ENCODE data around the gene ZNF546. TPM values are rescaled to one million over a fixed set of nuclear protein-coding genes. Genes with fewer than 3 reads are reported as not detected.
"Not testable (repeated sequence)": the region's sequence is repeated elsewhere in the genome, so short reads cannot be mapped to it uniquely, and the experiment has no call there.

Gene ZNF546
- total RNA-seq, 2 donors from 2014 or later: 5.8 to 8.5 TPM

DNA sequence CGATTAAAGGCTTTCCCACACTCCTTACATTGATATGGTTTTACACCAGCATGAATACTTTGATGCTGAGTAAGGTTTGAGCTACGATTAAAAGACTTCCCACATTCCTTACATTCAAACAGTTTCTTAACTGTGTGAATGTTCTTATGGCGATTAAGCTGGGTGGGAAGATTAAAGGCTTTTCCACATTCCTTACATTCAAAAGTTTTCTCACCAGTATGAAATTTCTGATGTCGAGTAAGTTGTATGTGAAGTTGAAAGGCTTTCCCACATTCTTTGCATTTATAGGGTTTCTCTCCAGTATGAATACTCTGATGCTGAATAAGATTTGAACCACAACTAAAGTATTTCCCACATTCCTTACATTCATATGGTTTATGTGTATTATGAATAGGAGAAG lies 39.1 kb downstream of the ZNF546 start:
- DNase-seq (ENCODE audit: low spot score) (no peak), ATAC-seq (ENCODE audit: insufficient number of reproducible peaks, low FRiP score, low read depth) (no peak)
- no peaks in the 10 kb centered on the region for H3K36me3 ChIP-seq
- H3K4me3 ChIP-seq: no peak overlapping the region
- TF ChIP-seq, protein P1, sequence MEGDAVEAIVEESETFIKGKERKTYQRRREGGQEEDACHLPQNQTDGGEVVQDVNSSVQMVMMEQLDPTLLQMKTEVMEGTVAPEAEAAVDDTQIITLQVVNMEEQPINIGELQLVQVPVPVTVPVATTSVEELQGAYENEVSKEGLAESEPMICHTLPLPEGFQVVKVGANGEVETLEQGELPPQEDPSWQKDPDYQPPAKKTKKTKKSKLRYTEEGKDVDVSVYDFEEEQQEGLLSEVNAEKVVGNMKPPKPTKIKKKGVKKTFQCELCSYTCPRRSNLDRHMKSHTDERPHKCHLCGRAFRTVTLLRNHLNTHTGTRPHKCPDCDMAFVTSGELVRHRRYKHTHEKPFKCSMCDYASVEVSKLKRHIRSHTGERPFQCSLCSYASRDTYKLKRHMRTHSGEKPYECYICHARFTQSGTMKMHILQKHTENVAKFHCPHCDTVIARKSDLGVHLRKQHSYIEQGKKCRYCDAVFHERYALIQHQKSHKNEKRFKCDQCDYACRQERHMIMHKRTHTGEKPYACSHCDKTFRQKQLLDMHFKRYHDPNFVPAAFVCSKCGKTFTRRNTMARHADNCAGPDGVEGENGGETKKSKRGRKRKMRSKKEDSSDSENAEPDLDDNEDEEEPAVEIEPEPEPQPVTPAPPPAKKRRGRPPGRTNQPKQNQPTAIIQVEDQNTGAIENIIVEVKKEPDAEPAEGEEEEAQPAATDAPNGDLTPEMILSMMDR (IDR thresholded peaks at IDR 0.05): no peak
- no peaks in the 10 kb centered on the region for H3K4me1 ChIP-seq (ENCODE audit: control insufficient read depth in 1 of 2, low read depth in 2 of 2)
- no peak overlapping the region for H3K27ac ChIP-seq
- no peaks in the 10 kb centered on the region for H3K27me3 ChIP-seq (replicated peaks; ENCODE audit: insufficient read depth)
- peaks cover 72% of the 10 kb centered on the region for H3K9me3 ChIP-seq

DNA sequence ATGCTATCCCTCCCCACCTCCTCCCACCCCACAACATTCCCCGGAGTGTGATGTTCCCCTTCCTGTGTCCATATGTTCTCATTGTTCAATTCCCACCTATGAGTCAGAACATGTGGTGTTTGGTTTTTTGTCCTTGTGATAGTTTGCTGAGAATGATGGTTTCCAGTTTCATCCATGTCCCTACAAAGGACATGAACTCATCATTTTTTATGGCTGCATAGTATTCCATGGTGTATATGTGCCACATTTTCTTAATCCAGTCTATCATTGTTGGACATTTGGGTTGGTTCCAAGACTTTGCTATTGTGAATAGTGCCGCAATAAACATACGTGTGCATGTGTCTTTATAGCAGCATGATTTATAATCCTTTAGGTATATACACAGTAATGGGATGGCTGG lies 41.2 kb downstream of the ZNF546 start:
- DNase-seq (ENCODE audit: low spot score): not testable (repeated sequence)
- H3K9me3 ChIP-seq: peaks cover 52% of the 10 kb centered on the region

DNA sequence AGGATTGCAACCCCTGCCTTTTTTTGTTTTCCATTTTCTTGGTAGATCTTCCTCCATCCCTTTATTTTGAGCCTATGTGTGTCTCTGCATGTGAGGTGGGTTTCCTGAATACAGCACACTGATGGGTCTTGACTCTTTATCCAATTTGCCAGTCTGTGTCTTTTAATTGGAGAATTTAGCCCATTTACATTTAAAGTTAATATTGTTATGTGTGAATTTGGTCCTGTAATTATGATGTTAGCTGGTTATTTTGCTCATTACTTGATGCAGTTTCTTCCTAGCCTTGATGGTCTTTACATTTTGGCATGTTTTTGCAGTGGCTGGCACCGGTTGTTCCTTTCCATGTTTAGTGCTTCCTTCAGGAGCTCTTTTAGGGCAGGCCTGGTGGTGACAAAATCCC lies 44.9 kb downstream of the ZNF546 start:
- H3K4me1 ChIP-seq (ENCODE audit: control insufficient read depth in 1 of 2, low read depth in 2 of 2); H3K4me3 ChIP-seq; H3K27me3 ChIP-seq (replicated peaks; ENCODE audit: insufficient read depth); DNase-seq (ENCODE audit: low spot score); H3K27ac ChIP-seq; ATAC-seq (ENCODE audit: insufficient number of reproducible peaks, low FRiP score, low read depth): not testable (repeated sequence)
- H3K36me3 ChIP-seq: peaks cover 31% of the 10 kb centered on the region
- peaks cover 43% of the 10 kb centered on the region for H3K9me3 ChIP-seq

More for the DNA sequence above, 41.2 kb downstream of the ZNF546 start:
- H3K27me3 ChIP-seq (replicated peaks; ENCODE audit: insufficient read depth); ATAC-seq (ENCODE audit: insufficient number of reproducible peaks, low FRiP score, low read depth); H3K36me3 ChIP-seq; H3K4me1 ChIP-seq (ENCODE audit: control insufficient read depth in 1 of 2, low read depth in 2 of 2); H3K4me3 ChIP-seq; H3K27ac ChIP-seq: not testable (repeated sequence)

DNA sequence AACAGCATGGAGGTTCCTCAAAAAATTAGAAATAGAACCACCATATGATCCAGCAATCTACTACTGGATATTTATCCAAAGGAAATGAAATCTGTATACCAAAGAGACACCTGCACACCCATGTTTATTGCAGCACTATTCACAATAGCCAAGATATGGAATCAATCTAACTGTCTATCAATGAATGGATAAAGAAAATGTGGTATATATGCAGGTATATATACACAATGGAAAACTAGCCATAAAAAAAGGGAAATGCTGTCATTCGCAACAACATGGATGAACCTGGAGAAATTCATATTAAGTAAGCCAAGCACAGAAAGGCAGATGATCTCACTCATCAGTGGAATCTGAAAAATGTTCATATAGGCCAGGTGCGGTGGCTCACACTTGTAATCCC lies 56.6 kb downstream of the ZNF546 start:
- no peak overlapping the region for H3K4me3 ChIP-seq

DNA sequence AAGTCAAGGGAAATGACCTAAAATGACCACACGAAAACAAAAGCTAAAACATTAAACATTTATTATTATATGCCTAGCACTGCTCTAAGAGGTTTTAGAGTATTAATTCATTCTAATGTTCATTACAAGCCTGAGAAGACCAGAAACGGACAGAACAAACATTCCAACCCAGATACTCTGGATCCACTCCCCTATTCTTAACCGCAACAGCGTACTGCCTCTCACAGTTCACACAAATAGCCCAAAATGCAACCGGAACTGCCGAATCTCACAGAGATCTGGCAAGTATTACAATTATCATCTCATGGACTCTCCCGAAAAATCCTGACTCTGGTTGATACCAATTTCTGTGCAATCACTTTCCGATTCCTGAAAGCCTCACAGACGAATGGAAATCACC lies 57.8 kb downstream of the ZNF546 start:
- H3K4me1 ChIP-seq (ENCODE audit: control insufficient read depth in 1 of 2, low read depth in 2 of 2): peaks cover 4 to 21% of the 10 kb centered on the region in 2 donors
- no peak for ATAC-seq (ENCODE audit: insufficient number of reproducible peaks, low FRiP score, low read depth)
- no peak overlapping the region for H3K27ac ChIP-seq
- peaks cover 11% of the 10 kb centered on the region for H3K9me3 ChIP-seq
- H3K36me3 ChIP-seq: peaks cover 3% of the 10 kb centered on the region
- DNase-seq (ENCODE audit: low spot score): no peak
- TF ChIP-seq, protein P1 (IDR thresholded peaks at IDR 0.05): no peak
- H3K4me3 ChIP-seq: peak overlapping the region; percentile 75
- no peaks in the 10 kb centered on the region for H3K27me3 ChIP-seq (replicated peaks; ENCODE audit: insufficient read depth)

More for the DNA sequence above, 56.6 kb downstream of the ZNF546 start:
- peaks cover 4 to 21% of the 10 kb centered on the region in 2 donors for H3K4me1 ChIP-seq (ENCODE audit: control insufficient read depth in 1 of 2, low read depth in 2 of 2)
- DNase-seq (ENCODE audit: low spot score) (no peak), ATAC-seq (ENCODE audit: insufficient number of reproducible peaks, low FRiP score, low read depth) (no peak)
- peaks cover 14% of the 10 kb centered on the region for H3K36me3 ChIP-seq
- H3K27ac ChIP-seq: no peak overlapping the region
- H3K9me3 ChIP-seq: peaks cover 9% of the 10 kb centered on the region
- H3K27me3 ChIP-seq (replicated peaks; ENCODE audit: insufficient read depth): no peaks in the 10 kb centered on the region
- TF ChIP-seq, protein P1 (IDR thresholded peaks at IDR 0.05): no peak

DNA sequence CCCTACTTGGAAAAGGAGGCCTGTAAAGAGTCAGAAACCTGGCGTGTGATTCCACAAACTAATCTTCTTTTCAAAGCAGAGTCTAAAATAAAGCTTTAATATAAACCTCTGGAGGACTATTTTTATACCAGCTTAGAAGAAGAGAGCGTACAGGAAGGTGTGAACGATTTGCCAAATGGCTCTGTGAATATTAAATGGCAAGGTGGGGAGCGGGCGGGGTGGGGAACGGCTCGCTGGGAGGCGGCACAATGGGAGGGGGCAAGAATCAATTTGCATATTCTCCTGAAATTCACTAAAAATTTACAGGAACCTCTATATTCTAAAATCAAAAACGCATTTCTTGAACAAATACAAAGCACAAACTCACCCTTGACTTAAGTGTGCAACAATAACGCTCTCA lies 58.2 kb downstream of the ZNF546 start:
- Histone ChIP-seq H3K9me3 (peaks cover 14% of the 10 kb centered on the region), H3K27me3 (replicated peaks; ENCODE audit: insufficient read depth) (no peaks in the 10 kb centered on the region), H3K4me3 (peak overlapping the region; percentile 75), H3K4me1 (ENCODE audit: control insufficient read depth in 1 of 2, low read depth in 2 of 2) (peaks cover 4 to 21% of the 10 kb centered on the region in 2 donors), H3K36me3 (no peaks in the 10 kb centered on the region), H3K27ac (no peak overlapping the region)
- ATAC-seq (ENCODE audit: insufficient number of reproducible peaks, low FRiP score, low read depth): no peak
- TF ChIP-seq, protein P1 (IDR thresholded peaks at IDR 0.05): no peak
- no peak for DNase-seq (ENCODE audit: low spot score)
